ENCODE measurements around the gene RABL6.
A peak's percentile ranks its signal among the peaks of the same experiment; 100 is the strongest.
"Not testable (repeated sequence)": the region's sequence is repeated elsewhere in the genome, so short reads cannot be mapped to it uniquely, and the experiment has no call there.

RABL6 gene

DNA sequence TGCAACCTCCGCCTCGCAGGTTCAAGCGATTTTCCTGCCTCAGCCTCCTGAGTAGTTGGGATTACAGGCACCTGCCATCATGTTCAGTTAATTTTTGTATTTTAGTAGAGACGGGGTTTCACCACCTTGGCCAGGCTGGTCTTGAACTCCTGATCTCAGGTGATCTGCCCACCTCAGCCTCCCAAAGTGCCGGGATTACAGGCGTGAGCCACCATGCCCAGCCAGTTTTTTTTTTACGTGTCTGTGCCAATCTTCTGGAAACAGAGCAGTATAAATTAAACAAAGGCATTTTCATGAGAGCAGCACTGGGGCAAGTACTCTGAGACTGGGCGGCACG lies 75.2 kb downstream of the RABL6 start:
- H3K36me3 ChIP-seq (ENCODE audit: control insufficient read depth in 2 of 2, insufficient read depth in 1 of 2, low read length in 2 of 2); H3K27ac ChIP-seq (ENCODE audit: extremely low read depth, low read depth, low read length); H3K9me3 ChIP-seq (ENCODE audit: control insufficient read depth, insufficient read depth, low read depth, low read length); H3K4me3 ChIP-seq (ENCODE audit: low read depth, low read length); H3K4me1 ChIP-seq (ENCODE audit: control insufficient read depth, insufficient read depth, low read length): not testable (repeated sequence)
- TF ChIP-seq SP7 (tag by site-specific recombination; IDR thresholded peaks at IDR 0.05) (peak; percentile 2; the same call in 1 of the 2 replicates), ZBTB17 (tag by site-specific recombination; IDR thresholded peaks at IDR 0.05) (0 out of 2 replicates have a peak, but pooled peaks have one; percentile 3)
- POLR2A ChIA-PET = interaction anchor here (1.2 kb wide), 1 partner anchor 35 kb away, joined by 3 read pairs; no protein-coding TSS in a partner anchor
- CTCF ChIA-PET = interaction anchor here (1.6 kb wide), 1 partner anchor 146 kb away, joined by 8 read pairs; no protein-coding TSS in a partner anchor

GRCh38 chr9:136883670-136884069 lies 75.9 kb downstream of the RABL6 start:
- H3K4me1 ChIP-seq (ENCODE audit: control insufficient read depth, insufficient read depth, low read length); H3K4me3 ChIP-seq (ENCODE audit: low read depth, low read length); H3K27ac ChIP-seq (ENCODE audit: extremely low read depth, low read depth, low read length); H3K9me3 ChIP-seq (ENCODE audit: control insufficient read depth, insufficient read depth, low read depth, low read length); H3K36me3 ChIP-seq (ENCODE audit: control insufficient read depth in 2 of 2, insufficient read depth in 1 of 2, low read length in 2 of 2); POLR2A ChIA-PET: not testable (repeated sequence)
- 0 out of 2 replicates have a peak, but pooled peaks have one; percentile 6 for TF ChIP-seq ZFHX2 (tag by site-specific recombination; conservative IDR thresholded peaks at IDR 0.05)
- CTCF ChIA-PET = interaction anchor here (0.6 to 1.6 kb wide), 4 partner anchors 75 to 152 kb away, joined by 3 to 8 read pairs (median 4); no protein-coding TSS in a partner anchor

DNA sequence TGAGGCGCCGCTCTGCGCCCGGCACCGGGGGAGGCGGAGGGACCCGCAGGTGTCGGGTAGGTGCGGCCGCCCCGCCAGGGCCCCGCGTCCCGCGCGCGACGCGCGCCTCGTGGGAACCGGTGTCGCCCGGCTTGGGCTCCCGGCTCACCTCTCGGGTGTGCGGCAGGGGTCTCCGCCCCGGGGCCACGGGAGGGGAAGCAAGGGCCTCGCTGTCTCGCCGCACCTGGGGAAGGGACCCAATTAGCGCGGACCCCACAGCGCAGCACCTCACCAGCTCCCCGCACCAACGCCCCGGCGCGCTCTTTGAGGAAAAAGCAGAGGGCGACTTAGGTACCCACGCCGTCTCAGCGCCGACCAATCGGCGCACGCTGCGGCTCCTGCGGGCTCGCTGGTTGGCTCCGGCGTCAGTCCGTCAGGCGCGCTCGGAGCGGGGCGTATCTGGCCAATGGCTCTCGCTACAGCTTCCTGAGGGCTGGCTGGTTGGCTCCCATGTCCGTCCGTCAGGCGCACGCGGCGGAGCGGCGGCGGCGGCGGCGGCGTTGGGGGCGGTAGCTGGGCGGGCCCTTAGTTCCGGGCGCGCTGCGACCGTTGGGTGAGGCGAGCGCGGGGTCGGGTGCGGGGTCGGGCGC lies 78.3 kb downstream of the RABL6 start, which contains the start of gene TRAF2:
TRAF2 (plus strand) TSS at position 567 of the 629 bp plus-strand sequence. CDS start 12,225 bp downstream, outside the sequence.
- ChIA-PET POLR2A (interaction anchor here (0.6 to 1.9 kb wide), 23 partner anchors 11 to 245 kb away, joined by 3 to 15 read pairs (median 4); partner anchors contain the start of genes AJM1, EDF1, PAXX and RABL6), CTCF (interaction anchor here (0.7 to 1.1 kb wide), 4 partner anchors 9 to 191 kb away, joined by 3 to 4 read pairs (median 4); partner anchors contain the start of genes C8G, FBXW5 and UAP1L1)
- peaks cover 3 to 15% of the 10 kb centered on the region in 2 experiments; a peak in 2 of 3 replicates for H3K36me3 ChIP-seq (ENCODE audit: control insufficient read depth in 2 of 2, insufficient read depth in 1 of 2, low read length in 2 of 2)
- H3K27ac ChIP-seq (ENCODE audit: extremely low read depth, low read depth, low read length) = peak within 1 kb of the TSS; percentile 86; the same call in 1 of the 2 replicates
- H3K4me3 ChIP-seq (ENCODE audit: low read depth, low read length) = peak within 1 kb of the TSS; percentile 81
- no peaks in the 10 kb centered on the region for H3K9me3 ChIP-seq (ENCODE audit: control insufficient read depth, insufficient read depth, low read depth, low read length)
- no peaks in the 10 kb centered on the region for H3K4me1 ChIP-seq (ENCODE audit: control insufficient read depth, insufficient read depth, low read length)
- TF ChIP-seq KLF8 (tag by site-specific recombination; IDR thresholded peaks at IDR 0.05) (peak; percentile 84), ZNF366 (tag by site-specific recombination; conservative IDR thresholded peaks at IDR 0.05) (no peak), ZEB2 (tag by site-specific recombination; IDR thresholded peaks at IDR 0.05) (peak; percentile 35; the same call in 1 of the 2 replicates), GLIS2 (tag by site-specific recombination; IDR thresholded peaks at IDR 0.05) (peak; percentile 71), ZBTB1 (tag by site-specific recombination; IDR thresholded peaks at IDR 0.05) (0 out of 2 replicates have a peak, but pooled peaks have one; percentile 59), ZNF146 (tag by site-specific recombination; IDR thresholded peaks at IDR 0.05) (0 out of 2 replicates have a peak, but pooled peaks have one; percentile 19), ZNF837 (tag by site-specific recombination; IDR thresholded peaks at IDR 0.05) (no peak), SP3 (tag by site-specific recombination; IDR thresholded peaks at IDR 0.05) (peak; percentile 88), ZSCAN30 (tag by site-specific recombination; IDR thresholded peaks at IDR 0.05) (peak; percentile 76), ZNF354C (tag by site-specific recombination; IDR thresholded peaks at IDR 0.05; ENCODE audit: borderline replicate concordance, low read depth) (no peak), ZNF692 (tag by site-specific recombination; IDR thresholded peaks at IDR 0.05) (peak; percentile 76; the same call in 1 of the 2 replicates), ZBTB11 (tag by site-specific recombination; conservative IDR thresholded peaks at IDR 0.05; ENCODE audit: low read depth) (peak; percentile 84), PATZ1 (tag by site-specific recombination; IDR thresholded peaks at IDR 0.05) (peak; percentile 48; the same call in 1 of the 2 replicates), ZXDB (tag by site-specific recombination; IDR thresholded peaks at IDR 0.05) (peak; percentile 76), GLIS1 (tag by site-specific recombination; IDR thresholded peaks at IDR 0.05) (peak; percentile 16; the same call in 1 of the 2 replicates), ZNF335 (tag by site-specific recombination; conservative IDR thresholded peaks at IDR 0.05) (peak; percentile 43; the same call in 1 of the 2 replicates), IKZF3 (tag by site-specific recombination; IDR thresholded peaks at IDR 0.05) (0 out of 2 replicates have a peak, but pooled peaks have one; percentile 36)
- TF ChIP-seq, protein P1, sequence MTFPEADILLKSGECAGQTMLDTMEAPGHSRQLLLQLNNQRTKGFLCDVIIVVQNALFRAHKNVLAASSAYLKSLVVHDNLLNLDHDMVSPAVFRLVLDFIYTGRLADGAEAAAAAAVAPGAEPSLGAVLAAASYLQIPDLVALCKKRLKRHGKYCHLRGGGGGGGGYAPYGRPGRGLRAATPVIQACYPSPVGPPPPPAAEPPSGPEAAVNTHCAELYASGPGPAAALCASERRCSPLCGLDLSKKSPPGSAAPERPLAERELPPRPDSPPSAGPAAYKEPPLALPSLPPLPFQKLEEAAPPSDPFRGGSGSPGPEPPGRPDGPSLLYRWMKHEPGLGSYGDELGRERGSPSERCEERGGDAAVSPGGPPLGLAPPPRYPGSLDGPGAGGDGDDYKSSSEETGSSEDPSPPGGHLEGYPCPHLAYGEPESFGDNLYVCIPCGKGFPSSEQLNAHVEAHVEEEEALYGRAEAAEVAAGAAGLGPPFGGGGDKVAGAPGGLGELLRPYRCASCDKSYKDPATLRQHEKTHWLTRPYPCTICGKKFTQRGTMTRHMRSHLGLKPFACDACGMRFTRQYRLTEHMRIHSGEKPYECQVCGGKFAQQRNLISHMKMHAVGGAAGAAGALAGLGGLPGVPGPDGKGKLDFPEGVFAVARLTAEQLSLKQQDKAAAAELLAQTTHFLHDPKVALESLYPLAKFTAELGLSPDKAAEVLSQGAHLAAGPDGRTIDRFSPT (tag by site-specific recombination; IDR thresholded peaks at IDR 0.05) = peak; percentile 78
